ENCODE results near the gene KATNBL1.

The KATNBL1 gene

GRCh38 chr15:34106423-34106822 is 103.5 kb downstream of the KATNBL1 start:
- no peak for DNase-seq (ENCODE audit: low read depth)
- no peak for TF ChIP-seq CTCF (IDR thresholded peaks at IDR 0.05; ENCODE audit: insufficient read depth, low read depth, low read length, missing control alignments)
- H3K4me3 ChIP-seq (ENCODE audit: low read length), result no peak overlapping the region

GRCh38 chr15:34102175-34102925 is 107.5 kb downstream of the KATNBL1 start:
- no peak for TF ChIP-seq CTCF (IDR thresholded peaks at IDR 0.05; ENCODE audit: insufficient read depth, low read depth, low read length, missing control alignments)
- peak overlapping the region; percentile 90 for H3K4me3 ChIP-seq (ENCODE audit: low read length)
- DNase-seq (ENCODE audit: low read depth), result no peak

GRCh38 chr15:34101366-34102174 is 108.3 kb downstream of the KATNBL1 start, which contains the start of the genes EMC7 and PGBD4:
EMC7 (minus strand) TSS chr15:34101862; CDS start chr15:34101839, 23 bp downstream.
PGBD4 (plus strand) TSS chr15:34102083; CDS start chr15:34102532, 449 bp downstream.
- H3K4me3 ChIP-seq (ENCODE audit: low read length), result peak within 1 kb of the TSS; percentile 90
- peak; percentile 100 for DNase-seq (ENCODE audit: low read depth)
- TF ChIP-seq CTCF (IDR thresholded peaks at IDR 0.05; ENCODE audit: insufficient read depth, low read depth, low read length, missing control alignments), result no peak

- TF ChIP-seq CTCF (IDR thresholded peaks at IDR 0.05; ENCODE audit: insufficient read depth, low read depth, low read length, missing control alignments), result no peak
- DNase-seq (ENCODE audit: low read depth), result no peak
- no peak overlapping the region for H3K4me3 ChIP-seq (ENCODE audit: low read length)
Measured at GRCh38 chr15:34099914-34100313, 110.0 kb downstream of the KATNBL1 start.

All from epithelial cell of esophagus (primary cell).